ENCODE data around the gene SRRM4.

GRCh38 chr12:119072440-119072839, 91.1 kb downstream of the SRRM4 start:
- TF ChIP-seq CTCF (conservative IDR thresholded peaks at IDR 0.05) (no peak), EZH2 (IDR thresholded peaks at IDR 0.05; ENCODE audit: low read depth) (no peak)

Measured in PC-9 (cell line).